GM19043 (cell line): Measurements from ENCODE around the gene UFD1.

Source experiments
- ATAC-seq: cut with Tn5 transposase; IDR thresholded peaks from one replicate; pipeline ENCODE4 v1.9.1; 2021; ENCODE audit warnings: low read depth; ENCODE audit not compliant: unreplicated experiment

The UFD1 gene, protein sequence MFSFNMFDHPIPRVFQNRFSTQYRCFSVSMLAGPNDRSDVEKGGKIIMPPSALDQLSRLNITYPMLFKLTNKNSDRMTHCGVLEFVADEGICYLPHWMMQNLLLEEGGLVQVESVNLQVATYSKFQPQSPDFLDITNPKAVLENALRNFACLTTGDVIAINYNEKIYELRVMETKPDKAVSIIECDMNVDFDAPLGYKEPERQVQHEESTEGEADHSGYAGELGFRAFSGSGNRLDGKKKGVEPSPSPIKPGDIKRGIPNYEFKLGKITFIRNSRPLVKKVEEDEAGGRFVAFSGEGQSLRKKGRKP

DNA sequence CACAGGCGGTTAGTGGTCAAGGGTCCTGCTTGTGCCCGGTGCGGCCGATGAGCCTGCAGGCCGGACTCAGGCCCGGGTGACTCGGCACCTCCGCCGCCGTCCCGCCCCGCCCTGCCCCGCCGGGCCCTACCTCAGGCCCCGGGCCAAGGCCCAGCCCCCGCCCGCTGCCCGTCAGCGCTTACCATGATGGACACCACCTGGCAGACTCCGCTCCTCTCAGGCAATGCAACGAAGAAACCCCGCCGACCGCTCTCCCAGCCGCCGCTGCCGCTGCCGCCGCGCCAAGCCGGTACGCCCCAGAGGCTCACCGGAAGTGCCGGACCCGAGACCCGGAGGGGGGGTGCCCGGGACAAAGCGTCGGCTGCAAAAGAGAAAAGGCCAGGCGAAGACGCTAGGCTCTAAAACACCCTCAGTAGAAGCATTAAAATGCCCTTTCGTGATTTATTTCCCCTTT lies at the start of gene UFD1:
TSS of gene UFD1 (minus strand) at position 293 of the 454 bp plus-strand sequence. CDS start at position 185, 108 bp downstream.
- peak; percentile 39 for ATAC-seq

DNA sequence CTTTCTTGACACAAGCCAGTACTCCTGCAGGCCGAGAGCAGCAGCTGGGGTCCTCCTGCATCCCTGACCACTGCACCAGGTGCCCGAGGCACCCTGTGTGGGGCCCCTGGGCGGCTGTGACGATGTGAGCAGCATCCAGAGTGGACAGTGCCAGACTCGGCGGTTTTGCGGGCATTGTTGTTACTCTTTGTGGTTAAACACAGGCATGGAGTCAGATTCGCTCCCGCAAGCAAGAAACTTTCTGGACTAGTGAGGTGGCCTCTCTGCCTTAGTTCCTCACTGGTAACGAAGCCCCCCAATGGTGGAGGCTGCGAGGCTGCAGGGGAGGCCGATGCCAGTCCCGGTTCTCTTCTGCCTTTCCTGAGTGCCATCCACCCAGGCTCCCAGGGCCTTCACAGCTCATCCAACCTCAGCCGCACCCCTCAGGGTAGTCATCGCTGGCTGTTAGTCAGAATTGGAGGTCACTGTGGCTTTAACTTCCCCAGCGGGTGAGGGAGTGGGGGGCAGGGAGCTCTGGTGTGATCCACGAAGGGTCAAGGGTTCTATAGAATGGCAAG lies 48.9 kb upstream of the UFD1 start:
- ATAC-seq, result no peak

DNA sequence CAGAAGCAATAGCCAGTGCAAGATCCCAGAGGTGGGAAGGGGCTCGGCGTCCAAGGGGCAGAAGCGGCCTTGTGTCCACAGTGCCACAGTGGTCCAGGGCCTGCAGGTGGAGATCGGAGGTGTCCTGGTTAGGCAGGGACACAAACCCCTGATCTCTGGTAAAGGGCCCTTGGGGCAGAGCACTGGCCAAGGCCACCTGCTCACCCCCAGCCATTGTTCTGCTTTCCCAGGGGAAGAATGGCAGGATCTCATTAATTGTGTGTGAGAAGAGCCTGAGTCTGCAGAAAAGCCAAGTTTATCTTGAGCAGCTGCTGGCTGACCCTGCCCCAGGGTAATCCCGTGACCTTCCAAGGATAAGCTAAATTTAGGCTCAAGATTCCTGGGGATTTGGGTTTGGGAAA lies 48.3 kb upstream of the UFD1 start:
- no peak for ATAC-seq

DNA sequence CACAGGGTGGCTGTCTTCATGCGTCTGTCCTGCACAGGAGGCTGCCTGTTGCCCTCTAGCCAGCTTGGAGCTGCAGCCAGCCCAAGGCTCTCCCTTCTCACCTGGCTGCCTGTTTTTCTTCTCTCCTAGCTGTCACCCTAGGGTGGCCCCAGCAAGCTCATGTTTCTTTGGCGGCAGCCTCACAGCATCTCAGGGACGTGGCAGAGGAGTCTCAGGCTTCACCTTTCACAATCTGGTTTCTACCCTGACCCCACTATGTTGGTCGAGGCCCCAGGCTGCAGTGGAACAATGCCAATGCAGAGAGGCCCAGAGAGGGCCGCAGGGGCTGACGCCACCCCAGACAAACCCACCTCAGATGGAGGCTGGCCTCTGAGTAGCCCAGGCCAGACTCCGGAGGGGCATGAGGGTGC lies 47.7 kb upstream of the UFD1 start:
- ATAC-seq, result no peak

DNA sequence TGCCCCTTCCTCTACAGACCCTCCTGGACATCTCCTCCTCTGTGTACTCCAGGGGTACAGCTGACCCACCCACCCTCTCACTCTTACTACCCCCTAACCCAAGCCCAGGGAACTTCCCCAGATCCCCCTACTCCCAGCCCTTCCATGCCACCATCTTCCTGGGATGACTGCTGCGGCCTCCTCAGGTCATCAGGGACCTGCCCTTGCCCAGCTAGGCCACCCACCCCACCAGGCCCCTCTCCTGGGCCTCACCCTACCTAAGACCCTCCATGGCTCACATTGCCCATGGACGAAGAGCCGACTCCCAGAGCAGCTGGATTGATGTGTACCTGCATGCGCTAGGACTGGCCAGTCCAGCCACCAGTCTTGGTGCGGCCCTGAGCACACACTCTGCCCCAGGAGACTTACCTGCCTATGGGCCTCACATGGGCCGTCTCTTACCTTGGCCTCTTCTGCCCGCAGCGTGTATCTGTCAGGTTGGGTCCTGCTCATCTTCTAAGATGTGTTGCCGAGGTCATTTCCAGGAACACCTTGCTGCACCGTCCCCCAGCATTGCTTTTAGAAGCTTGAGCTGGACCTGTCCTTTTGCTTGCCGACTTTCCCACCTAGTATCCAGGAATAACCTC lies 47.2 kb upstream of the UFD1 start:
- no peak for ATAC-seq

DNA sequence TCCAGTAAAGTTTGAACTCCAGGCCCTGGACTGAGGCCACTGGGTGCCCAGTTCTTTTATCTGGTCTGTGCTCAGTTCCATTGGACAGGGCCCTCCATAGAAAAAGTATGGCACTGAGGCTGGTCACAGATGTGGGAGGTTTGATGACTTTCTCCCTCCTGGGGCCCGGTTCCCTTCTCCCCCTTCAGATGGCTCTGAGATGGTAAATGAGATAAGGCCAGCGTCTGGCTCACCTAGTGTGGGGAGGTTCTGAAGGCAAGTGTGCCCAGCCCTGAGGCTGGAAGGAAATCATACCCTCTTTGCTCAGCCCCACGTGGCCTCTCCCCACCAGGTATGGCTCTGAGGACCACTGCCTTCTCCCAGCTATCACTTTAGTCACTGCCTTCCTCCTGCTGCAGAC lies 46.7 kb upstream of the UFD1 start:
- no peak for ATAC-seq

DNA sequence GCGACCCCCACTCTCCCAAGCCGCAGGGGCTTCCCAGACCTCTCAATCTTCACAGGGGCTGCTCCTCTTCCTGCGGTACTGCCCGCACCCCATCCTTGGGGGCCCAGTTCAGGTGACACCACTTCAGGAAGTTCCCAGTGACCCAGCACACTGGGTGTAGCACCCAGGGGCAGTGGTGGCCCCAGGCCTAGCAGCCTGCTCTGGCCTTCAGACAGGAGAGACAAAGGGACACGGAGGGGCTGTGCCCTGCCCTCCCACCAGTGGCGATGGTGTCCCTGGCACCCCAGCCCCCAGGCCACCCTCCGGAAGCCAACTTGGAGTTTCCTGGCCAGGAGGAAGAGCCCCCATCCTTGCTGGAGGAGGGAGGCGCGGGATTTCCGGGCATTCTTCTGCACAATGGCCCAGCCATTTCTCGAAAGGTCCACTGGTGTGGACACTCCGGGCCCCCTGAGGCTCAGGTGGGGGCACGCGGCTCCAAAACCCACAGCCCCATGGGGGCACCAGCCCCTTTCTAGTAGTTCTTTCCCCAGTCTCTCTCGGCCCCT lies 46.2 kb upstream of the UFD1 start:
- no peak for ATAC-seq

DNA sequence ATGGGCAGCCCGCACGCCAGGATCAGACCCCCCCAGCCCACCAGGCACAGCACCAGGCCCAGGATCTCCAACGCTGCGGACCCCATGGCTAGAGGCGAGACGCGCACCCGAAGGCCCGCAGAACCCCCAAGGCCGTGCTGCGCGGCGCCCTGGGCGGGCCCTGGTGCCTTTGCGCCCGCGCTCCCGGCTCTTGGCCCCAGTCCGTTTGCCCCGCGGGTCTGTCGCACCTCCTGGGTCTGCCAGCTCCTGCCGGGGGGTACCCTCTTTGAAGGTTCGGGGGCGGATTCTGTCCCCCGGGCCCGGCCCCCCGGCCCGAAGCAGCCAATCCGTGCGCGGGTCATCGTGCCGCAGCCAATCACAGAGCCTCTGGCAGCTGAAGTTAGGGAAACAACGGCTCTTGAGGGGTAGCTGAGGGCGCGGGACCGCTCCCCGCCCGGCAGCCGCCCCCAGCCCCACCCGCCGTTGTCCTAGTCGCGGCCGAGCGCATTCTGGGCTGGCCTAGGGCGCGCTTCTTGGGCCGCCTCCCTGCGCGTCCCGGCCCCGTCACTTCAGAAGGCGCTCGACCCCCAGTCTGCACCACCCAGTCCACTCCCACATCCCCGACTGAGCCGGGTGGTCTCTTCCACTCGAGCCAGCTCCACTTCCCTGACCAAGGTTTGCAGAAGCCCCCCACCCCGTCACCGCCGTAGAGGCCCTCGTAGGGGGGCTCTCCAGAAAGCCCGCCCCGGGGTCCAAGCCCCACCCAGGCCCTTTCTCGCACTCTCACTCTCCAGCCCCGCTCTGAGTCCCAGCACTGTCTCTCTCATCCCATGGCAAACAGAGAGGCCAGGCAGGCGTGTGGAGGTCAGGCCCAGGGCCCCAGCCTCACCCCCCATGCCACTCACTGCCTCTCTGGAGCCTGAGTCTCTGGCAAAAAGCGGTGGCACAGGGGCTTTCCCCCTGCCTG lies 45.5 kb upstream of the UFD1 start, which contains the start of gene CLDN5:
TSS of gene CLDN5 (minus strand) at position 241 of the 946 bp plus-strand sequence. CDS start at position 86, 155 bp downstream.
- ATAC-seq, result no peak

DNA sequence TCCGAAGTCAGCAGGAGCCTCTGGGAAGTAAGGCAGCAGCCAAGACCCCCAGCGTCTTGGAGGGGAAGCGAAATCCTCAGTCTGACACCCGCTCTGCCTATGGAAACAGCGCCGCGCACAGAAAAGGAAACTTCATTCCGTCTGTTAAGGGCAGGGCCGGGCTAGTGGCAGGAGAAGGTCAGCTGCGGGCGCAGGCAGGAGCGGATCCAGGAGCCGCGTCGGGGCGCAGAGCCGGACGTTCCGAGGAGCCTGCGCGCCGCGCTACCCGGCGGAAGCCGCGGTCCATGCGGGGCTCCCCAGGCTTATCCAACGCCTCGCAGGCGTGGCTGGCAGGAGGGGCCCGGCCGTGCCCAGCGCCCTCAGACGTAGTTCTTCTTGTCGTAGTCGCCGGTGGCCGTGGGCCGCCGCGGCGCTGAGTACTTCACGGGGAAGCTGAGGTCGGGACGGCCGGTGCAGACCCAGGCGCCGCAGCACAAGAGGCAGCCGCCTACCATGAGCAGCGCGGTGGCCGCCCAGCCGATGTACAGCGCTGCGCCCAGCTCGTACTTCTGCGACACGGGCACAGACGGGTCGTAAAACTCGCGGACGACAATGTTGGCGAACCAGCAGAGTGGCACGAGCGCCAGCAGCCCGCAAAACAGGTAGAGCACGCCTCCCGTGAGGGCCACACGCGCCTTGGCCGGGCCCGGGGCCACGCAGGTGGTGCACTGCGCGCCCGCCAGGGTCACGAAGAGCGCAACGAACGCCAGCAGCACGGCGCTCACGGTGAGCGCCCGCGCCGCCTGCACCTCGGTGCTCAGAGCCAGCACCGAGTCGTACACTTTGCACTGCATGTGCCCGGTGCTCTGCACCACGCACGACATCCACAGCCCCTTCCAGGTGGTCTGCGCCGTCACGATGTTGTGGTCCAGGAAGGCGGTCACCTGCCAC lies 44.5 kb upstream of the UFD1 start:
- no peak for ATAC-seq

DNA sequence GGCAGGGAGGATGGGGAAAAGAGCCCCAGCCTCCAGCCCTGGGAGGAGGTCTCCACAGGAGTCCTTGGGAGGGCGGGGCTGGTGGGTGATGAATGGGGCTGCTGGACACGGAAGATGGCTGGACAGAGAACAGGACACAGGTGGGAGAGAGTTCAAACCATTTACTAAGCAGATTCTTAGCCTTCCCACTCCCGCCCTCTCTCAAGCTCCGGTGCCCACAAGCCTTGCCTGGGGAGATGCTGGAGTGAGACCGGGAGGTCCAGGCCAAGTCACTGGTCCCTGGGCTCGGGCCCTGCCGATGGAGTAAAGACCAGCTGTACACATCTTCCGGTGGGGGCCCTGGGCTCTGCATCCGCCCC lies 43.9 kb upstream of the UFD1 start:
- no peak for ATAC-seq

DNA sequence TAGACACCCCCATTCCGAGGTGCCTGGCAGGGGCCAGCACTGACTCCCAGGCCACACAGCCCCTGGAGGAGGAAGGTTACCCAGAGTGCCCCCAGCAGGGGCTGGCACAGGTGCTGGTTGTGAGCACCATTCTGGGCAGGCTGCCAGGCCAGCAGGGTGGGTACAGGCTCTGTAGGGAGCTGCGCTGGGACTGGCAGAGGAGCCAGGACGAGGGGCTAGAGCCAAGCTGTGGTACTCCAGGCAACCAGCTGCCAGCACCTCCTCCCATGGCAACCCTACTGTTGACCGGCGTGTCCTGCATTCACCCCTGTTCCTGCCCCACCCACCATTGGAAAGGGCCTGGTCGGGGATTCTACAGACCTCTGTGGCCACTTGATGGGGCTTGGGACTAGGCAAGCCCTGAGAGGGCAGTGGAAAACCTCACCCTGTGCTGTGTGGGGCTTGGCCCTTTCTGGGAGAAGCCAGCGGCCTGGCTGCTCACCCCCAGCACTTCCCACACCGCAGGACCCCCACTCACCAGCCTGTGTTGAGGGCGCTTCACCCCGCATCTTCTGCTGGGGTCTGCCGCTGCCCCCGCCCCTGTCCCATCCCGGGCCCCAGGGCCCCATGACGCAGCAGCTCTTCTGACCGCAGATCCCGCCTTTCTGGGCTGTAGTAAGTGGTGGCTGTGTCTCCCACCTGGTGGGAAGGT lies 43.3 kb upstream of the UFD1 start:
- ATAC-seq, result no peak

DNA sequence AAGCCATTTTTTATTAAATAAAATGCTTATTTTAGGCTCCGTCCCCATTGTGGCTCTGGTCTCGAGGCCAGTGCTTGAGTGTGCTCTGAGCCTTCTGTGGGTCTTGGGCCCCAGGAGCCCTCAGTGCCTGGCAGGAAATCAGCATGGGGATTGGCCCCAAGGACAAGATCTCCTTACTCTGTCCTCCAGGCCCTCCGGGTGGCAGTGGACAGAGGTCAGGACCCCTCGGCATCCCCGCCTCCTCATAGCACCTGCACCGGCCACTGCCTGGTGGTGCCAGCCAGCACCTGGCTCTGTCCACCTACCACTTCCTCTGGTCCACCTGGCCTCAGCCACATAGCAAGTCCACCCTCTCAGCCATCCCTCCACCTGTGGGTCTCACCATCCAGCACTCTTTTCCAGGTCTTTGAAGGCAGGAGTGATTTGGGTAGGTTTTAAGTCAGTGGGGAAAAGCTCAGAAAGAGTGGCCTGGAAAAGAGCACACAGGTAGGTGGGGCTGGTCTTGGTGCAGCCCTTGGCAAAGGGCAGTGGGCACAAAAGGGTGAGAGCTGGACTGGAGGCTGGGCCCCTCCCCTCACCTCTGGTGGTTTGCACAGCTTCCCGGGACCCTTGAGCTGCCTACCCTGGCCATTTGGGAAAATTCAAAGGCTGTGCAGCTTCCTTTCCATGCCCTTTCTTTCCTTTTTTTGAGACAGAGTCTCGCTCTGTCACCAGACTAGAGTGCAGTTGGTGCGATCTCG lies 41.7 kb upstream of the UFD1 start:
- no peak for ATAC-seq

DNA sequence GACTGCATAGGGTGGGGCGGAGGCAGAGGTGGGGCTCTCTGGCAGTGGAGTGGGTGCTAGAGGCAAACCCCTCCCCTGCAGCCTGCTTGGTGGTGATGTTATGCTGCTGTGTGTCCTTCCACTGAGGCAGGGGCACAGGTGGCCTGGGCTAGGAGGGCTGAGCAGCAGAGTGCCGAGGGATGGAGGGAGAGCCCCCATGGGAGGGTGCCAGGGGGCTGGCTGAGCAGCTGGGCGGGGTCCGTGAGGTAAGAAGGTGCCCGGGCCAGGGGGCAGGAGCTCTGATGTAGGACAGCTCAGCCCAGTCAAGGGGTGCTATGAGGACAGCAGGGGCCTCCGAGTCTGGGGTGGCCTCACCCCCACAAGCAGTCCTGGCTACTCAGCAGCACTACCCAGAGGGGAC lies 41.0 kb upstream of the UFD1 start:
- ATAC-seq, result no peak

DNA sequence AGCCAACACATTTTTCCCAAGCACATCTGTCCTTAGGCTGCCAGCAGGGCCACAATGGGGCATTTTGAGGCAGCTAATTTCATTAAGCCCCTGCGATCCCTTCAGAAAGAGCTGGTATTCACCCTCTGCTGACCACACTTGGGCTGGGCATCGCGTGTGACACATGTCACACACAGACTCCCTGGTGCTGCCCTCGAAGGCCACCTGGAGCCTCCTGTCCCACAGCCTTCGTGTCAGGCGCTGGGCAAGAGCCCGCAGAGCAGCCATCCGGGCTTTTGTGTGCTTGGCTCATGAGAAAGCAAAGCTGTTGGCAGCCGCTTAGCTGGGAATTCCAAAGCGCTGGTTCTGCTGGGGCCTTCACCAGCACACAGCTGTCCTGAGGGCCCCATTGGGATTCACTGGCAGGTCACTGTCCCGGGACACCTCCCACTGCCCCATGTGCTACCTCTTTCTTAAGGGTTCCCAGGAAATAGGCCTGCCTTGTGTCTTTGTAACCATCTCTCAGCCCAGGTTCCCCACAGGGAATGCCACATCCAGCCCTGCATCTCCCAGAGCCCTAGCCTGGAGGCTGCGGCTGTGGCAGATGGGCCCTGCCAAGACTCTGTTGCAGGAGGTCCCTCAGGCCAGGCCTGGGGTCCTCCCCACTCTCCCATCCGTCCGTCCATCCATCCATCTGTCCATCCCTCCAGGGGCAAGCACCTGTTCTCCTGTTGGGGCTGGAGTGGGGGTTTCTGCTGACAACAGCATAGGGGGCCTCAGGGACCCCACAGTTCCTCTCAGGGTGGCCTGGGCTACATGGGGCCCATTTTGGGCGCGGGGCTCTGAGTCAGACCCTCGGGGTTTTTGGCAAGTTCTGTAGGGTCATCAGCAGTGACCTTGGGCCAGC lies 40.3 kb upstream of the UFD1 start:
- no peak for ATAC-seq

DNA sequence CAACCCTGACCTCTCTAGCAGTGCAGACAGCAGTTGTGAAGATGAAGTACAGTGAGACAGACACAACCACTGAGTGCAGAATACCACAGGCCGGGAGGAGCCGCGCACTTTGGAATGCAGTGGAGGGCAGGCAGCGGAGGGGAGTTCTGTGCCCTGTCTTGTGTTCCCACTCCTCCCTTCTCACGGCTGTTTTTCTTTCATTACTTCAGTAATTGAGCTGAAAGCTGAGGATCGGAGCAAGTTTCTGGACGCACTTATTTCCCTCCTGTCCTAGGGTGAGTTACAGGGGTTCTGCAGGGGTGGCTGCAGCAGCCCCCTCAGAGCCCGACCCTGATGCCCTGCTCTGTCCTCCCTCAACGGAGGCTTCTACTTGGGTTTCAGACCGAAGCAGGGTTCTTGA lies 39.6 kb upstream of the UFD1 start:
- no peak for ATAC-seq

DNA sequence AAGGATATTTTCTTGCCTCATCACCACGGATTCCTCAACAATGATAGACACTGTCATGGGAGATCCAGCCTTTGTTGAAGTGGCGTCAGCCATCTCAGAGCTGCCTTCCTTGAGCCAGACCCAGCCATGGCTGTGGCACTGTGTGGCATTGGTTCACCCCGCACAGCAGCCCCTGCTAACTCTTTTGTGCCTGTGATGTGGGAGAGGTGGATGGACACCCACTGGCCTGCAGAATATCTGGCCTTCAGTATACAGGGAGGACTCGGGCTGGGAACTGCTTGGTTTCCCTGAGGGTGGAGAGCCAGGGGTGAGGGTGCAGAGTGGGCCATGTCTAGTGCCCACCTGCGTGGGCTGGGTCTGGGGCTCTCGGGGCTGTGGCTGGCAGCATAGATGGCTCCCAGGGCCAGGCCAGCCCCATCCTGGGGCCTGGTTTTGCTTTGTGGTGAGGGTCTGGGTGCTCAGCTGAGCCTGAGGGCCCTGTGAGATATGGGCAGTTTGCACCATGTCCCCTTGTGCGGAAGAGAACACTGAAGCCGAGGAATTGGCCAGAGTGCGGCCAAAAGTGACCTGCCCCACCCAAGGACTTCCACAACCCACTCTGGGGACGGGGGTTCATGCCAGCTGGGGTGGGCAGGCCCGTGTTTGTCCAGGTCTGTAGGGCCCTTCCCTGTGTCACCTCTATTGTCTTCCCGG lies 39.1 kb upstream of the UFD1 start:
- no peak for ATAC-seq

DNA sequence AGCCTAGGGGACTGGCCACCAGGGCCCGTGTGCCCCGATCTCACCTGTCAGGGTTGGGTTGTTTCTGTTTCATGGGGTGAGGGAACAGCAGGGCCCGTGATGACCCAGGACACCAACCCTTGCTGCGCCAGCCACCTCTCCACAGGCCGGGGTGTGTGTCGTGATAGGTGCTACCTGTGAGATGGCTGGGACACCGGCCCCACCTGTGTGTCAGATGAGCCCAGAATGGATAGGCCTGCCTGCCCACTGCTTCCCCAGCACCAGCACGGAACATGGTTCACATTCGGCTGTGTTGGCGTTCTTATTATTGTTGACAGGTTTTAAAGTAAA lies 38.1 kb upstream of the UFD1 start:
- no peak for ATAC-seq
